ENCODE data around the gene PTK7. TPM values are rescaled to one million over a fixed set of nuclear protein-coding genes. Genes with fewer than 3 reads are reported as not detected.
A peak's percentile ranks its signal among the peaks of the same experiment; 100 is the strongest.

The PTK7 gene
- total and polyA plus RNA-seq, 2 experiments from 2014 or later = 127 to 162 TPM

DNA sequence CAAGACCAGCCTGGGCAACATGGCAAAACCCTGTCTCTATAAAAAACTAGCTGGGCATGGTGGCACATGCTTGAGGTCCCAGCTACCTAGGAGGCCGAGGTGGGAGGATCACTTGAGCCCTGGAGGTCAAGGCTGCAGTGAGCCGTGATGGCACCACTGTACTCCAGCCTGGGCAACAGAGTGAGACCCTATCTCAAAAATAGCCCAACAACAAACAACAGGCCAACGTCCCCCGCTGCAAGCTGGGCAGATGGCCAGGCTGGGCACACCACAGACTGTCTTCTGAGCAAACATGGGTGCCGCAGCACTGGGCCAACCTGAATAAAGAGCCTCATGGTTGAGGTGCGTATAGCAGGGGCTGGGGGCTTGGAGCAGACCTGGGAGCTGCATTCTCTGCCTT lies 48.4 kb downstream of the PTK7 start:
- H3K4me3 ChIP-seq = no peak overlapping the region
- no peak overlapping the region for H2AFZ ChIP-seq
- DNase-seq (ENCODE audit: low spot score) = no peak
- H3K4me2 ChIP-seq = peak overlapping the region; percentile 66
- WGBS (ENCODE audit: low lambda C conversion rate, missing lambda C conversion rate) = 92% methylated on average over 6 of the region's 6 CpGs
- H3K9me3 ChIP-seq (ENCODE audit: low read depth) = no peaks in the 10 kb centered on the region
- H3K36me3 ChIP-seq (replicated peaks; ENCODE audit: insufficient read depth, low read depth) = no peaks in the 10 kb centered on the region
- H3K27ac ChIP-seq = peak overlapping the region; percentile 94
- peaks cover 76% of the 10 kb centered on the region for H3K79me2 ChIP-seq
- no peaks in the 10 kb centered on the region for H4K20me1 ChIP-seq (ENCODE audit: insufficient read depth, poor library complexity, severe bottlenecking)
- no peaks in the 10 kb centered on the region for H3K9me2 ChIP-seq (replicated peaks; ENCODE audit: insufficient read depth)
- H3K27me3 ChIP-seq = no peaks in the 10 kb centered on the region
- H3K4me1 ChIP-seq (ENCODE audit: insufficient read depth) = peaks cover 68% of the 10 kb centered on the region
- no peak for TF ChIP-seq EZH2phosphoT487 (IDR thresholded peaks at IDR 0.05; ENCODE audit: low read depth, severe bottlenecking, unreplicated experiment)
- TF ChIP-seq, protein P1, sequence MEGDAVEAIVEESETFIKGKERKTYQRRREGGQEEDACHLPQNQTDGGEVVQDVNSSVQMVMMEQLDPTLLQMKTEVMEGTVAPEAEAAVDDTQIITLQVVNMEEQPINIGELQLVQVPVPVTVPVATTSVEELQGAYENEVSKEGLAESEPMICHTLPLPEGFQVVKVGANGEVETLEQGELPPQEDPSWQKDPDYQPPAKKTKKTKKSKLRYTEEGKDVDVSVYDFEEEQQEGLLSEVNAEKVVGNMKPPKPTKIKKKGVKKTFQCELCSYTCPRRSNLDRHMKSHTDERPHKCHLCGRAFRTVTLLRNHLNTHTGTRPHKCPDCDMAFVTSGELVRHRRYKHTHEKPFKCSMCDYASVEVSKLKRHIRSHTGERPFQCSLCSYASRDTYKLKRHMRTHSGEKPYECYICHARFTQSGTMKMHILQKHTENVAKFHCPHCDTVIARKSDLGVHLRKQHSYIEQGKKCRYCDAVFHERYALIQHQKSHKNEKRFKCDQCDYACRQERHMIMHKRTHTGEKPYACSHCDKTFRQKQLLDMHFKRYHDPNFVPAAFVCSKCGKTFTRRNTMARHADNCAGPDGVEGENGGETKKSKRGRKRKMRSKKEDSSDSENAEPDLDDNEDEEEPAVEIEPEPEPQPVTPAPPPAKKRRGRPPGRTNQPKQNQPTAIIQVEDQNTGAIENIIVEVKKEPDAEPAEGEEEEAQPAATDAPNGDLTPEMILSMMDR (IDR thresholded peaks at IDR 0.05; ENCODE audit: poor library complexity) = no peak
- TF ChIP-seq EZH2 (IDR thresholded peaks at IDR 0.05; ENCODE audit: borderline replicate concordance) = no peak

DNA sequence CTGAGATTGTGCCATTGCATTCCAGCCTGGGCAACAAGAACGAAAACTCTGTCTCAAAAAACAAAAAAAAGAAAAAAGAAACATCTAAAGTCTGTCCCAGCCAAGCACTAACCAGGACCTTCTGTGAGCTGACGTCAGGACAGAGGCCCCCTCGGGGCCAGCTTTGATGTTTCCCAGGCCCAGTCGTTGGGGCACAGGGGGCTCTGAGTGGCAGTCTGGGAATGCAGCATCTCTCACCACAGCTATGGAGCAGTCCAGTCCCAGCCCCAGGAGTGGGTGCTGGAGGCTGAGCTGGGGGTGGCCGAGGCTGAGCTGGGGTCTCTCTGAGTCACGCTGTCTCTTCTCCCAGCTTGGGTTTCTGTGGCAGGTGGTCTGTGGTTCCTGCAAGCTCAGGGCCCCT lies 49.0 kb downstream of the PTK7 start:
- peak overlapping the region; percentile 66 for H3K4me2 ChIP-seq
- no peaks in the 10 kb centered on the region for H3K9me3 ChIP-seq (ENCODE audit: low read depth)
- no peaks in the 10 kb centered on the region for H3K36me3 ChIP-seq (replicated peaks; ENCODE audit: insufficient read depth, low read depth)
- H3K9me2 ChIP-seq (replicated peaks; ENCODE audit: insufficient read depth) = no peaks in the 10 kb centered on the region
- no peak overlapping the region for H2AFZ ChIP-seq
- TF ChIP-seq EZH2phosphoT487 (IDR thresholded peaks at IDR 0.05; ENCODE audit: low read depth, severe bottlenecking, unreplicated experiment) (no peak), EZH2 (IDR thresholded peaks at IDR 0.05; ENCODE audit: borderline replicate concordance) (no peak)
- TF ChIP-seq, protein P1 (IDR thresholded peaks at IDR 0.05; ENCODE audit: poor library complexity) = no peak
- H4K20me1 ChIP-seq (ENCODE audit: insufficient read depth, poor library complexity, severe bottlenecking) = no peaks in the 10 kb centered on the region
- peak; percentile 81 for DNase-seq (ENCODE audit: low spot score)
- H3K79me2 ChIP-seq = peaks cover 74% of the 10 kb centered on the region
- peaks cover 67% of the 10 kb centered on the region for H3K4me1 ChIP-seq (ENCODE audit: insufficient read depth)
- H3K27ac ChIP-seq = peak overlapping the region; percentile 94
- WGBS (ENCODE audit: low lambda C conversion rate, missing lambda C conversion rate) = 47% methylated on average over 6 of the region's 6 CpGs
- H3K4me3 ChIP-seq = no peak overlapping the region
- H3K27me3 ChIP-seq = no peaks in the 10 kb centered on the region

DNA sequence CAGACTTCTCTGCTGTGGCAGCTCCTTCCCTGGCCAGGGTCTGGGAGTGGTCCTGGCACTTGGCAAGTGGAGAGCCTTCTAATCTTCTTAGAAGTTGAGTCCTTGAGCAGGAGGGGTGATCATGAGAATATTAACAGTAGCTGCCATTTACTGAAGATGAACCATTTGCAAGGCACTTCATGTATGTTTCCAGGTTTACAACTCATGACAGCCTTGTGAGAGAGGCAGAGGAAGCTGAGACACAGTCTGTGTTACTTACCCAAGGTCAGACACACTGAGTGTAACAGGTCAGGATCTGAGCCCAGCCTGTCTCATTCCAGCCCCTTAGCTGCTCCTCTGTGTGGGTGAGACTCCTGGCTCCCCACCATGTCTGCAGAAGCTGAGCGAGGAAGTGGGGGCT lies 49.4 kb downstream of the PTK7 start:
- Histone ChIP-seq H3K9me3 (ENCODE audit: low read depth) (no peaks in the 10 kb centered on the region), H3K4me3 (no peak overlapping the region), H2AFZ (no peak overlapping the region), H3K36me3 (replicated peaks; ENCODE audit: insufficient read depth, low read depth) (no peaks in the 10 kb centered on the region), H3K9me2 (replicated peaks; ENCODE audit: insufficient read depth) (no peaks in the 10 kb centered on the region), H3K4me2 (peak overlapping the region; percentile 45), H3K27ac (peak overlapping the region; percentile 94), H3K27me3 (no peaks in the 10 kb centered on the region), H3K4me1 (ENCODE audit: insufficient read depth) (peaks cover 63% of the 10 kb centered on the region), H3K79me2 (peaks cover 70% of the 10 kb centered on the region), H4K20me1 (ENCODE audit: insufficient read depth, poor library complexity, severe bottlenecking) (no peaks in the 10 kb centered on the region)
- 84% methylated on average over 1 of the region's 1 CpG for WGBS (ENCODE audit: low lambda C conversion rate, missing lambda C conversion rate)
- DNase-seq (ENCODE audit: low spot score) = no peak
- TF ChIP-seq, protein P1 (IDR thresholded peaks at IDR 0.05; ENCODE audit: poor library complexity) = no peak
- no peak for TF ChIP-seq EZH2phosphoT487 (IDR thresholded peaks at IDR 0.05; ENCODE audit: low read depth, severe bottlenecking, unreplicated experiment)
- no peak for TF ChIP-seq EZH2 (IDR thresholded peaks at IDR 0.05; ENCODE audit: borderline replicate concordance)

DNA sequence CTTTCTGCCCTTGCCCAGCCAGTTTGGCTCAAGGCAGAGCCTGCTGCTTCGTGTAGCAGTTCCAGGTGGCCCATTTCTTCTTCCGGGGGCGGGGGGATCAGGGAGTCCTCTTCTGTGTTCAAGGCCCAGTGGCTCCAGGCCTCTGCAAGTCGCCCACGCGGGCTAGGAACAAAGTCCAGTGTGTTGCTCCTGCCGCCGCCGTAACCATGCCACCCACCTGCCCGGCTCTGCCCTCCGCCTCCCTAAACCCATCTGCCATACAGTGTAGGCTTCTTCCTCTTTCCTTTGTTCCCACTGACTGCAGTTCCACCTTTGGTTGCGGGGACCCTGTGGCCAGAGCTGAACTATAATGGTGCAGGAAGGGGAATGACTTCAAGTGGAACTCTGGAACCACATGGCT lies 51.1 kb downstream of the PTK7 start:
- H3K4me3 ChIP-seq = no peak overlapping the region
- no peaks in the 10 kb centered on the region for H3K9me2 ChIP-seq (replicated peaks; ENCODE audit: insufficient read depth)
- TF ChIP-seq, protein P1 (IDR thresholded peaks at IDR 0.05; ENCODE audit: poor library complexity) = no peak
- no peak for TF ChIP-seq EZH2phosphoT487 (IDR thresholded peaks at IDR 0.05; ENCODE audit: low read depth, severe bottlenecking, unreplicated experiment)
- TF ChIP-seq EZH2 (IDR thresholded peaks at IDR 0.05; ENCODE audit: borderline replicate concordance) = no peak
- H3K4me2 ChIP-seq = no peak overlapping the region
- peaks cover 58% of the 10 kb centered on the region for H3K79me2 ChIP-seq
- no peak overlapping the region for H2AFZ ChIP-seq
- H3K27ac ChIP-seq = peak overlapping the region; percentile 94
- 91% methylated on average over 10 of the region's 12 CpGs for WGBS (ENCODE audit: low lambda C conversion rate, missing lambda C conversion rate)
- peaks cover 49% of the 10 kb centered on the region for H3K4me1 ChIP-seq (ENCODE audit: insufficient read depth)
- H3K36me3 ChIP-seq (replicated peaks; ENCODE audit: insufficient read depth, low read depth) = no peaks in the 10 kb centered on the region
- DNase-seq (ENCODE audit: low spot score) = no peak
- no peaks in the 10 kb centered on the region for H3K27me3 ChIP-seq
- H3K9me3 ChIP-seq (ENCODE audit: low read depth) = no peaks in the 10 kb centered on the region
- H4K20me1 ChIP-seq (ENCODE audit: insufficient read depth, poor library complexity, severe bottlenecking) = no peaks in the 10 kb centered on the region

Data from hepatocyte (in vitro differentiated cells).